DMS153 treated with DMSO at 0.1 percent for 48 hours (cell line): ENCODE results near the gene RPUSD1.
"Not testable (repeated sequence)": the region's sequence is repeated elsewhere in the genome, so short reads cannot be mapped to it uniquely, and the experiment has no call there.

Source experiments
- DNase-seq: peaks from one replicate; lab custom pipeline; 2025; ENCODE audit not compliant: unreplicated experiment; lab: John Stamatoyannopoulos, UW

RPUSD1 gene

DNA sequence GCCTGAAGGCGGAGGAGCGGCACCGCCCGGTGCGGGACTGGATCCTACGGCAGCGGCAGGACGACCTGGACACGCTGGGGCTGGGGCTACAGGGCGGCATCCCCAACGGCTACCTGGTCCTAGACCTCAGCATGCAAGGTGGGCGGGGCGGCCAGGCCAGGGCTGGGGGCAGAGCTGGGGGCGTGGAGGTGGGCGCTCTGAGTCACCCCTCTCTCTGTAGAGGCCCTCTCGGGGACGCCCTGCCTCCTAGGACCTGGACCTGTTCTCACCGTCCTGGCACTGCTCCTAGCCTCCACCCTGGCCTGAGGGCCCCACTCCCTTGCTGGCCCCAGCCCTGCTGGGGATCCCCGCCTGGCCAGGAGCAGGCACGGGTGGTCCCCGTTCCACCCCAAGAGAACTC, 19.8 kb downstream of the RPUSD1 start:
- no peak for DNase-seq

DNA sequence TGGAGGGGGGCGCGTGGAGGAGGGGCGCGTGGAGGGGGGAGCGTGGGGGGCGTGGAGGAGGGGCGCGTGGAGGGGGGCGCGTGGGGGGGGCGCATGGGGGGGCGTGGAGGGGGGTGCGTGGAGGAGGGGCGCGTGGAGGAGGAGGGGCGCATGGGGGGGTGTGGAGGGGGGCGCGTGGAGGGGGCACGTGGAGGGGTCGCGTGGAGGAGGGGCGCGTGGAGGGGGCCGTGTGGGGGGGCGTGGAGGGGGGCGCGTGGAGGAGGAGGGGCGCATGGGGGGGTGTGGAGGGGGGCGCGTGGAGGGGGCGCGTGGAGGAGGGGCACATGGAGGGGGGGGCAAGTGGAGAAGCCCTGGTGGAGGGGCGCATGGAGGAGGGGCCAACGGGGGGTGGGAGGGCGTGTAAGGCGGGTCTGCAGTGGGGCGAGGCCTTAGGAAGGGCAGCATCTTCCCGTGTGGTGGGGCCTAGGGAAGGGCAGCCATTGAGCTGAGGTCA, 20.4 kb downstream of the RPUSD1 start:
- no peak for DNase-seq

DNA sequence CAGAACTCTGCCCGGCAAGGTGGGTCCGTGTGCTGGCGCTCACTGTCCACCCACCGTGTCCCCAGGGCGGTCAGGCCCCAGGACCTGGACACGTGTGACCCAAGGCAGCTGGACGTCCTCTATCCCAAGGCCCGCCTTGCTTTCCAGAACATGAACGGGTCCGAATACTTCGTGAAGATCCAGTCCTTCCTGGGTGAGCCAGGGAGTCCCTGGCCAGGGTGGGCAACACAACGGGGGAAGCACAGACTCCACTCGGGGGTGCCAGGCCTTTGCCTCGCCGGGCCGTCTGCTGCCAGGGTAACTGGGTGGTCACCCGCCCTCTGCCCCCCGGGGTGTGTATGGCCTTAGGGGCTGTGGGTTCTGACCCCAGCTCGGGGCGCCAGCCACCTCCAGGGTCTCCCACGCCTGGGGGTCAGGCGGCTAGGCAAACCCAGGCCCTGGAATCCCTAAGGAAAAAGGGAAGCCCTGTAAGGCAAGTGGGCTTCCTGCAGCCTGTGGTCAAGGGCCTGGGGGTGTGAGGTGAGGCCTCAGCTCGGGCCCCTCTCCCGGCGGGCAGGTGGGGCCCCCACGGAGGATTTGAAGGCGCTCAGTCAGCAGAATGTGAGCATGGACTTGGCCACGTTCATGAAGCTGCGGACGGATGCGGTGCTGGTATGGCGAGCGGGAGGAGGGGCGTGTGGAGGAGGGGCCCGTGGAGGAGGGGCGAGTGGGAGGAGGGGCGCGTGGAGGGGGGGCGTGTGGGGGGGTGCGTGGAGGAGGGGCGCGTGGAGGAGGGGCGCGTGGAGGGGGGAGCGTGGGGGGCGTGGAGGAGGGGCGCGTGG, 21.2 kb downstream of the RPUSD1 start:
- DNase-seq: no peak

DNA sequence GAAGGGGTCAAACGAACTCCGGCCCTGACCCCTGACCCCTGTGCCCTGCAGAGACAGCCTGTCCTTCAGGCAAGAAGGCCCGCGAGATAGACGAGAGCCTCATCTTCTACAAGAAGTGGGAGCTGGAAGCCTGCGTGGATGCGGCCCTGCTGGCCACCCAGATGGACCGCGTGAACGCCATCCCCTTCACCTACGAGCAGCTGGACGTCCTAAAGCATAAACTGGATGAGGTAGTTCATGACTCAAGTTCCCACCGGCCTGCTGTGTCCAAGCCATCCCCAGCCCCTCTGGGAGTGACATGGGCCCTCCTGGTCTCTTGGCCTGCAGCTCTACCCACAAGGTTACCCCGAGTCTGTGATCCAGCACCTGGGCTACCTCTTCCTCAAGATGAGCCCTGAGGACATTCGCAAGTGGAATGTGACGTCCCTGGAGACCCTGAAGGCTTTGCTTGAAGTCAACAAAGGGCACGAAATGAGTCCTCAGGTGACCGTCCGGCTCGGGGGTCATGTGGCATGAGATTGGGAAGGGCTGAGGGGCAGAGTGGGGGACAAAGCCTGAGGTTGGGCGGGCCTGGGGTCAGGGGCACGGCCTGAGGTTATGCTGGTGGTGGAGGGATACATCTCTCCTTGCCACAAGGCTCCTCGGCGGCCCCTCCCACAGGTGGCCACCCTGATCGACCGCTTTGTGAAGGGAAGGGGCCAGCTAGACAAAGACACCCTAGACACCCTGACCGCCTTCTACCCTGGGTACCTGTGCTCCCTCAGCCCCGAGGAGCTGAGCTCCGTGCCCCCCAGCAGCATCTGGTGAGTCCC, 22.0 kb downstream of the RPUSD1 start:
- DNase-seq: no peak

DNA sequence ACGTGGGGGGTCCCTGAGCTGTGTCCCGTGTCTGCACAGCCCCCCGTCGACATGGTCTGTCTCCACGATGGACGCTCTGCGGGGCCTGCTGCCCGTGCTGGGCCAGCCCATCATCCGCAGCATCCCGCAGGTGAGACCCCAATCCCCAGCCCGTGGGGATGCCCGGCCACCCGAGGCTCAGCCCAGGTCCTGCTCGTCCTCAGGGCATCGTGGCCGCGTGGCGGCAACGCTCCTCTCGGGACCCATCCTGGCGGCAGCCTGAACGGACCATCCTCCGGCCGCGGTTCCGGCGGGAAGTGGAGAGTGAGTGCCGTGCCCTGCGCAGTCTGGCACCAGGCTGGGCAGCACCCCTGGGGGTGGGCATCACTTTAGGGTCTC, 22.7 kb downstream of the RPUSD1 start:
- no peak for DNase-seq

DNA sequence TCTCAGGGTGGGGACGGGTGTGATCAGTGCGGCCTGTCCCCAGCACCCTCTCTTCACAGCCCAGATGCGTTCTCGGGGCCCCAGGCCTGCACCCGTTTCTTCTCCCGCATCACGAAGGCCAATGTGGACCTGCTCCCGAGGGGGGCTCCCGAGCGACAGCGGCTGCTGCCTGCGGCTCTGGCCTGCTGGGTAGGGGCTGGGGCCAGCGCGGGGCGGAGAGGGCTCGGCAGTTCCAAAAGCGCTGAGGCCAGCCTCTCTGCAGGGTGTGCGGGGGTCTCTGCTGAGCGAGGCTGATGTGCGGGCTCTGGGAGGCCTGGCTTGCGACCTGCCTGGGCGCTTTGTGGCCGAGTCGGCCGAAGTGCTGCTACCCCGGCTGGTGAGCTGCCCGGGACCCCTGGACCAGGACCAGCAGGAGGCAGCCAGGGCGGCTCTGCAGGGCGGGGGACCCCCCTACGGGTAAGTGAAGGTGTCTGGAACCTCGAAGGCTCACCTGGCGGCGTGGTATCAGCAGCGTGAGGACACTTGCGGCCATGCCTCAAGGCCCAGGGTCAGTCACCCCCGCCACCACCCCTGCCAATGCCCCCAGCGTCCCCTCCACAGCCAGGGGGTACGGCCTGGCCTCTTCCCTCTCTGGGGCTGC, 23.2 kb downstream of the RPUSD1 start:
- DNase-seq: no peak

DNA sequence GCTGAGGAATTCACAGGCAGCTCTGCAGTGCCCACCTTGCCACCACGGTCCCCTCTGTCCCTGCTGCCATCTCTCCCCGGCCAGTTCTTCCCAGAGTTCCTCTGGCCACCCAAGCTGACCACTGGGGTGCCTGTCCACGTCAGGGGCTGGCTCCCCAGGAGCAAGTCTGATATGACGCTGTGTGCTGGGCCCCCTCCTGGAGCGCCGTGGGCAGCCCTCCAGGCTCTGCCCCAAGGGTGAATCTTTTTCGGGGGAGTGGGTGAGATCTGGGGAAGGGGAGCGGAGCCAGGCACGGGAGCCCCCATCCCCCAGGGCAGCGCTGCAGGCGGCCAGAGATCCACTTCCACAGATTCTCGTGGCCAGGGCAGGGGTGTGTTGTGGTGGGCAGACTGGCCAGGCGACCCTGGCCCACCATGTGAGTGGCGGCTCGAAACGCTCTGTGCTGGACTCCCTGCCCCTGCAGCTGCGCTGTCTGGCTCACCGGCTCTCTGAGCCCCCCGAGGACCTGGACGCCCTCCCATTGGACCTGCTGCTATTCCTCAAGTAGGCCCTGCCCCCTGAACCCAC, 23.9 kb downstream of the RPUSD1 start:
- no peak for DNase-seq

DNA sequence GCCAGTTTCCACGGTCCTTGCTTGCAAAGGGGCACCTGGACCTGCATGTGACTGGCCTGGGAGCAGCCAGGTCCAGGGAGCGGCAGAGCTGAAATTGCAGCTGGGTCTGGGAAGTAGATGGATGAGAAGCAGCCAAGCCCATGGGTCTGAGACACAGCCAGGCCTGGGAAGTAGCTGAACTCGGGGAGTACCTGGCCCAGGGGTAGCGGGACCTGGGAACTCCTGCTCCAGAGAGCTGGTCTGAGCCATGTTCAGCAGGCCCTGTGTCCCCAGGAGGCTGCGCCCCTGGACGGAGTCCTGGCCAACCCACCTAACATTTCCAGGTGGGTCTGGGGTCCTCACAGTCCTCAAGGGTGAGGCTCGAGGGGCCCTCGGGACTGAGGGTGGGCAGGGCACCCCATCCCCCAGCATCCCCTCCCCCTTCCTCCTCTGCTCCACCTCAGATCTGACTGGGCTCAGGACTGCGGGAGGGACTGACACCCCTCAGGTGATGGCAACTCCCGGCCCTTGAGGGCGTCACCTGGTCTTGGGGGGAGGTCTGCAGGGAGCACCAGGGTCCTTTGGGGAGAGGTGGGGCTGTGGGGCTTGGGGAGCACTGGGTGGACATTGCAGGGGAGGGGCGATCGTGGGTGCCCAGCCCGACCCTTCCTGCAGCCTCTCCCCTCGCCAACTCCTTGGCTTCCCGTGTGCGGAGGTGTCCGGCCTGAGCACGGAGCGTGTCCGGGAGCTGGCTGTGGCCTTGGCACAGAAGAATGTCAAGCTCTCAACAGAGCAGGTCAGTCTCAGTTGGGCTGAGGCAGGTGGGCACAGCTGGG, 24.6 kb downstream of the RPUSD1 start:
- no peak for DNase-seq

DNA sequence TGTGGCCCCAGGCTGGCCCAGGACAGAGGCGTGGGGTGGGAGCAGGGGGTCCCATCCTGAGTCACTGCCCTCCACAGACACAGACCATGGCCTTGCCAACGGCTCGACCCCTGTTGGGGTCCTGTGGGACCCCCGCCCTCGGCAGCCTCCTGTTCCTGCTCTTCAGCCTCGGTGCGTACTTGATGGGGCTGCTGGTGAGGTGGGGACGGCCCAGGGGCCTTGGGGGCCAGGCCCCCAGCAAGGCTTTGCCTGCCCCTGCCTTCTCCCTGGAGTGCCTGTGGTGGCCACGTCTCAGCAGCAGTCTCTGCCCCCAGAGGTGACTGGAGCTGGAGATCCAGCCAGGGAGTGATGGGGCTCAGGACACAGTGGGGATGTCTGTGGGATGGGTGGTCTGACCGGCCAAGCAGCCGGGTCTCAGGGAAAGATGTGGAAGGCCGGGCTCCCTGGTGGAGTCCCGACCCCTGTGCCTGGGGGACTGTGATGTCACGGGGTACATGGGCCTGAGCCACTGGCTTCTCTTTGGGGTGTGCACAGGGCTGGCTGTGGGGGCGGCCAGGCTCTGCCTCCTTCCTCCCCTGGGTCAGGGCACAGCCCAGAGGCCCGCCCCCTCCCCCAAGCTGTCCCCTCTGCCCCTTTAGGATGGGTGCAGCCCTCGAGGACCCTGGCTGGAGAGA, 25.4 kb downstream of the RPUSD1 start:
- DNase-seq: no peak

DNA sequence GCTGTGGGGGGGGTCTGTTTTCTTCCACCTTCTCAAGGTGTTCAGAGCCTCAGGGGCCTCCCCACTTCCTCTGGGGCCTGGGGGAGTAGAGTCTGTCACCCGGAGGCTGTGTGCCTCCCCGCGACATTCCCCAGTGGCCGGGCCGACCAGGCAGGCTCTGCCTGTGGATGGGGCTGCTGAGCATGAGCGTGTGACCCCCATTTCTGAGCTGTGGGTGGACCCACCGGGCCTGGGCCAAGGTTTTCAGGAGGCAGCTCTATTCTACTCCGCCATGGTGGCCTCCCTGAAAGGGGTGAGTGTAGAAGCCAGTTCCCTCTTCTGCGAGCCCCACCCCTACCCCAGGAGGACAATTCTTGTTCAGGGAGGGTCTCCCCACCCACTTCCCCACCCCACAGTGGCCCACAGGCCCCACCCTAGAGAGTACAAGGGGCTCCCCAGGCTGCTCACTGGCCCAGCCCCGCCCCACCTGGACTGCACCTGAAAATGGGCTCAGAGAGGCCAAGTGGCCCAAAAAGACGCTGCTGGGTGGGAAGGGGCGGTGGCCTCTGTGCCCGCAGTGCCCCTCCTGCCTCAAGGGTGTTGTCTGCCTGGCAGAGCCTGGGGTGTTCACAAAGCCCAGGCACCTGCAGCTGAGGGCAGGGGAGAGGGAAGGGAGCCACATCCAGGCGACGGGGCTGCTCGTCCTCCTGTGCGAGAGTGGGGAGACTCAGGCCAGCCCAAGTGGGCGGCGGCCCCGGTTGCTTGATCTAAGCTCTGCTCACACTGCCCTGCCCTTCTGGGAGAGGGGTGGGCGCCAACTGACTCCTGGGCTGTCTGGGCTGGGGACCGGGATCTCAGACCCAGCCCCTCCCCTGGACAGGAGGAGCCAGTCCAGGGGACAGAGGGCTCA, 26.3 kb downstream of the RPUSD1 start:
- no peak for DNase-seq

DNA sequence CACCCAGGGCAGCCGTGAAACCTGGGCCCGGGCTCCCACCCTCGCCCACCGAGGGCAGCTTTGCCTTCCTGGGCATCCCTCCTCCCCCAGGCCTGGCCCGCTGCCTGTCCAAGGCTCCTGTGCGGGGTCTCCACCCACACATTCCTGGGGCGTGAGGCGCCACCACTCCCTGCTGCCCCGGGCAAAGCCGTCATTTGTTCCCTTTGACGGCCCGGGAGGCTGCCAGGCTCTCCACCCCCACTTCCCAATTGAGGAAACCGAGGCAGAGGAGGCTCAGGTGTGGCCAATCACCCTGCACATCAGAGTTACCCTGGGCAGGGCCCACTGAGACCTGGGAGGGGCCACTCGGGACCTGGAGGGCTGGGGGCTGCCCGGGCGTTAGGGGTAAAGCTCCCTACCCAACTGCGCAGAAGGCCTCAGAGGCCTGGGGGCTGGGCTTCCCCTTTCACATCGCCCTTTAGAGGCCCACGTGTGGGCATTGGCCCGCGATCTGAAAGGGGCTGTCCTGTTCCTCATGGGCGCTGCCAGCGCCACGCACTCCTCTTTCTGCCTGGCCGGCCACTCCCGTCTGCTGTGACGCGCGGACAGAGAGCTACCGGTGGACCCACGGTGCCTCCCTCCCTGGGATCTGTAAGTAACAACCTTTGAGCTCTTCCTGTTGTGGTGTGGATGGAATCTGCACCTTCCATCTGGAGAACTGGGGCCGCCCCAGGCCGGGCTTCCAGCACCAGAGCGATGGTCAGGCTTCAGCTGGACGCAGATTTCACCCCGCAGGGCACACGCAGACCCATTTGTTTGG, 27.4 kb downstream of the RPUSD1 start, which contains the start of gene MSLN:
Gene MSLN (plus strand): TSS at position 190 of the 799 bp plus-strand sequence. CDS start 1,947 bp downstream, outside the sequence.
- no peak for DNase-seq

DNA sequence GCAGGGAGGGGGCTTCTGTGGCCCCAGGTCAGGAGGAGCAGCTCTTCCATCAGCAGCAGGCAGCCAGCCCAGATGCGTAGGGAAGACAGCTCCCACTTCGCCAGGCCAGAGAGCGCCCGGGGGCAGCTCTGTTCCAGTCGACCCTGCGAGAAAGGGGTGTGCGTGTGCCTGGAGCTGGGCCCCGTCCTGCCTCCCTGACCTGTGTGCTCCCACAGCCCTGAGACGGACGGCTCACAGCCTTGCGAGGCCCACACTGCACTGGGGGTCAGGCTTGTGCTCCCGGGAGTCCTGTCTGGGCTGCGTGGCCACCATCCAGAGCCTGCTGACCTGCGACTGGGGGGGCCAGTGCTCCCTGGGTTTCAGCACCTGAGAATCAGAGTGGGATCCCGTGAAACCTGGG, 28.1 kb downstream of the RPUSD1 start:
- DNase-seq: no peak

DNA sequence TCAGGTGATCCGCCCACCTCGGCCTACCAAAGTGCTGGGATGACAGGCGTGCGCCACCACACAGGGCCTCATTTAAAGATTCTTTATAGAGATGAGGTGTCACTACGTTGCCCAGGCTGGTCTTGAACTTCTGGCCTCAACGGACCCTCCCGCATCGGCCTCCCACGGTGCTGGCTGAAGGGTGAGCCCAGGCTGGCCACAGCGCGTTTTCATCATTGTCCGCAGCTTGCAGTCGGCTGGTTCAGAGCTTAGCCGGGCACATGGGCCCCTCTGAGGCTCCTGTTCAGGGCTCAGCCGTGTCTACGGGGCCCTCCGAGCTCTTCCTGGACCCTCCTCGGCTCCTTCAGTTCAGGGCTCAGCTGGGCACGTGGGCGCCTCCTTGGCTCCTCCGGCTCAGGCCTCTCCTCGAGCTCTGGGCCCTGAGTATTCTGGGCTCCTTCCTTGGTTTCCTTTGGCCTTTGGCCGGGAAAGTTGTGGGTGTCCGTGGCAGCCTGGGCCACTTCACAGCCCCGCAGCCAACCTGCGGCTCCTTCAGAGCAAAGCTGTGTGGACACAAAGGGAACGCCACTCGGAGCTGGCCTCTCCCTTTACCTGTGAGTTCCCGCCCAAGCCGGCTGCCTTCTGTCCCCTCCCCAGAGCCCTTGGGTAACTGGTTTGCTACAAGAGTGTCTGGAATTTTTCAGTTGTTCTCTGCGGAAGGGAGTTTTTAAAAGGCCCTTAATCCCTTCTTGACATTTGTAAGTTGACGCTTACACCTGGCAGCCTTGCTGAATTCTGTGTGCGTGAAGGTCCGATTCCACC, 28.9 kb downstream of the RPUSD1 start:
- DNase-seq: peak; percentile 8

DNA sequence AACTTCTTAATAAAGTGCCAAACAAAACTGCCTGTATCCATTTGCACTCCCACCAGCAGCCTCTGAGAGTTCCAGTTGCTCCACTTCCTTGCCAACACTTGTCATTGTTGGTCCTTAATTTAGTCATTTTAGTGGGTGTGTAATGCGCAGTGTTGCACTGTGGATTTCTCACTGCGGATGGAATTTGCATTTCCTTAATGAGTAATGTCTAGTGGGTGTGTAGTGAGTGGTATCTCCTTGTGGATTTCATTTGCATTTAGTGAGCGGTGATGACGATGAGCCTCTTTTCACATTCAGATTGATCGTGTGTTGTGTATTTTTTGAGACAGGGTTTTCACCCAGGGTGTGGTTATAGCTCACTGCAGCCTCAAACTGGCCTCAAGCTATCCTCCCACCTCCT, 31.8 kb downstream of the RPUSD1 start:
- no peak for DNase-seq

DNA sequence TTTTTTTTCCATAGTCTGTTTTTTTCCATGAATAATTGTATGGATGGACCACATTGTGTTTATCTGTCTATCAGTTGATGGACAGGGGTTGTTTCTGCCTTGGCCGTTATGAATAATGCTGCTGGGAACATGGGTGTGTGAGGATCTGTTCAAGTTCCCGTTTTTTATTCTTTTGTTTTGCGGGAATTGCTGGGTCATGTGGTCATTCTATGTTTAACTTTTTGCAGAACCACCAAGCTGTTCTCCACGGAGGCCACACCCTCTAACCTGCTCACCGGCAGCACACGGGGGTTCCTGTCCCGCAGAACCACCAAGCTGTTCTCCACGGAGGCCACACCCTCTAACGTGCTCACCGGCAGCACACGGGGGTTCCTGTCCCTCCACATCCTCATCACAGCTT, 33.5 kb downstream of the RPUSD1 start:
- DNase-seq: no peak

DNA sequence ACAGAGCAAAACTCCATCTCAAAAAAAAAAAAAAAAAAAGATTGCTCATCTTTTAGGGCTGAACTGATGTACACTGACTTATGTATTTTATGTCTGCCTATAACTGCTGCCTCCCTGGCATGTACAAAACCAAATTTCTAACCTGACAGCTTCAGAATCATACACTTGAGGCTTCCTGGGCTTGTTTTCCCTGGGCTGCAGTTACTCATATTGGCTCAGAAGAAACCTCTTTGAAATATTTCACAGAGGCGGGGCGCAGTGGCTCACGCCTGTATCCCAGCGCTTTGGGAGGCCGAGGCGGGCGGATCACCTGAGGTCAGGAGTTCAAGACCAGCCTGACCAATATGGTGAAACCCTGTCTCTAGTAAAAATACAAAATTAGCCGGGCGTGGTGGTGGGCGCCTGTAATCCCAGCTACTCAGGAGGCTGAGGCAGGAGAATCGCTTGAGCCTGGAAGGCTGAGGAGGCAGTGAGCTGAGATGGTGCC, 34.0 kb downstream of the RPUSD1 start:
- DNase-seq: not testable (repeated sequence)

DNA sequence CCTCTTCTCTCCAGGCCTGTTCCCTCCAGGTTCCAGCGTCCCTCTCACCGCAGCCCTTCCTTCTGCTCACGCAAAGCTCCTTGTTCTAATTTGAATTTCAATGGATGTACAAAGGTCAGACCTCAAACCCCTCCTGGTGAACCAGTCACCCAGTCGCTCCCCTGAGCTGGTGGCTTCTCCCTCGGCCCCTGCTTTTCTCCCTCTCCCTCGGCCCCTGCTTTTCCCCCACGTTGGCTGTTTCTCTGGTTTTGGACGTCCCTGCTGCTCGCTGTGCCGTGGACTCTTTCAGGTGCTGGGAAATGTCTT, 36.2 kb downstream of the RPUSD1 start:
- no peak for DNase-seq
